ENCODE results near the gene DEGS2.

The DEGS2 gene

GRCh38 chr14:100130521-100130920 lies 28.9 kb downstream of the DEGS2 start:
- DNase-seq: no peak

- DNase-seq: no peak
These were observed 30.3 kb downstream of the DEGS2 start for GRCh38 chr14:100129161-100129589.

GRCh38 chr14:100128688-100129087 lies 30.8 kb downstream of the DEGS2 start:
- no peak for DNase-seq

- DNase-seq: no peak
These were observed 31.5 kb downstream of the DEGS2 start for GRCh38 chr14:100127853-100128455.

GRCh38 chr14:100126401-100126800 lies 33.0 kb downstream of the DEGS2 start:
- no peak for DNase-seq

- no peak for DNase-seq
These were observed 34.8 kb downstream of the DEGS2 start for GRCh38 chr14:100124551-100125088.

- no peak for DNase-seq
These were observed 35.8 kb downstream of the DEGS2 start for GRCh38 chr14:100123618-100124017.

- no peak for DNase-seq
These were observed 36.8 kb downstream of the DEGS2 start for GRCh38 chr14:100122481-100123223.

- no peak for DNase-seq
These were observed 37.6 kb downstream of the DEGS2 start for GRCh38 chr14:100121643-100122480.

- no peak for DNase-seq
These were observed 38.7 kb downstream of the DEGS2 start for GRCh38 chr14:100120522-100121269.

- DNase-seq: no peak
These were observed 40.2 kb downstream of the DEGS2 start for GRCh38 chr14:100119251-100119650.

- peak in 2 of 3 donors; percentile 13 to 22 for DNase-seq
These were observed 40.9 kb downstream of the DEGS2 start for GRCh38 chr14:100118396-100119011.

- peak in 1 of 3 donors; percentile 6 for DNase-seq
These were observed 41.6 kb downstream of the DEGS2 start for GRCh38 chr14:100117633-100118395.

- DNase-seq: no peak
These were observed 42.4 kb downstream of the DEGS2 start for GRCh38 chr14:100117026-100117425.

GRCh38 chr14:100116134-100116533 lies 43.3 kb downstream of the DEGS2 start:
- DNase-seq: no peak

- DNase-seq: no peak
These were observed 43.7 kb downstream of the DEGS2 start for GRCh38 chr14:100115726-100116125.

GRCh38 chr14:100115236-100115635 lies 44.2 kb downstream of the DEGS2 start:
- DNase-seq: no peak

- DNase-seq: no peak
These were observed 45.2 kb downstream of the DEGS2 start for GRCh38 chr14:100114109-100114765.

- DNase-seq: no peak
These were observed 47.3 kb downstream of the DEGS2 start for GRCh38 chr14:100111931-100112704.

- no peak for DNase-seq
These were observed 48.6 kb downstream of the DEGS2 start for GRCh38 chr14:100110816-100111215.
